ENCODE results near the gene MED4.

MED4 gene

DNA sequence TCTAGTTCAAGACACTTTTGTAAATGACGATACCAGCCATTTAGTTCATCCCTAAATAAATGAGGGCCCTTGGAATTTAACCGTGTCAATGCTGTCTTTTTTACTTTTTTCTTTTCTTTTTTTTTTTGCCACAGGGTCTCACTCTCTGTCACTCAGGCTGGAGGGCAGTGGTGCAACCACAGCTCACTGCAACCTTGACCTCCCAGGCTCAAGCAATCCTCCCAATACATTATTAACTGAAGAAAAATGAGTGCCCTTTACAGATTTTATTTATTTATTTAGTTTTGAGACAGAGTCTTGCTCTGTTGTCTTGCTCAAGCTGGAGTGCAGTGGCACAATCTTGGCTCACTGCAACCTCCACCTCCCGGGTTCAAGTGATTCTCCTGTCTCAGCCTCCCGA is 2.9 kb upstream of the MED4 start:
- no peak for DNase-seq (ENCODE audit: low read depth)
- TF ChIP-seq, protein P1, sequence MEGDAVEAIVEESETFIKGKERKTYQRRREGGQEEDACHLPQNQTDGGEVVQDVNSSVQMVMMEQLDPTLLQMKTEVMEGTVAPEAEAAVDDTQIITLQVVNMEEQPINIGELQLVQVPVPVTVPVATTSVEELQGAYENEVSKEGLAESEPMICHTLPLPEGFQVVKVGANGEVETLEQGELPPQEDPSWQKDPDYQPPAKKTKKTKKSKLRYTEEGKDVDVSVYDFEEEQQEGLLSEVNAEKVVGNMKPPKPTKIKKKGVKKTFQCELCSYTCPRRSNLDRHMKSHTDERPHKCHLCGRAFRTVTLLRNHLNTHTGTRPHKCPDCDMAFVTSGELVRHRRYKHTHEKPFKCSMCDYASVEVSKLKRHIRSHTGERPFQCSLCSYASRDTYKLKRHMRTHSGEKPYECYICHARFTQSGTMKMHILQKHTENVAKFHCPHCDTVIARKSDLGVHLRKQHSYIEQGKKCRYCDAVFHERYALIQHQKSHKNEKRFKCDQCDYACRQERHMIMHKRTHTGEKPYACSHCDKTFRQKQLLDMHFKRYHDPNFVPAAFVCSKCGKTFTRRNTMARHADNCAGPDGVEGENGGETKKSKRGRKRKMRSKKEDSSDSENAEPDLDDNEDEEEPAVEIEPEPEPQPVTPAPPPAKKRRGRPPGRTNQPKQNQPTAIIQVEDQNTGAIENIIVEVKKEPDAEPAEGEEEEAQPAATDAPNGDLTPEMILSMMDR (IDR thresholded peaks at IDR 0.05; ENCODE audit: low read depth, low read length, missing control alignments): no peak
- no peak overlapping the region for H3K4me3 ChIP-seq (ENCODE audit: low read depth, low read length)
- in situ Hi-C loops (cut with HindIII; ENCODE audit: low sequenced_read_pairs): no loop called here

DNA sequence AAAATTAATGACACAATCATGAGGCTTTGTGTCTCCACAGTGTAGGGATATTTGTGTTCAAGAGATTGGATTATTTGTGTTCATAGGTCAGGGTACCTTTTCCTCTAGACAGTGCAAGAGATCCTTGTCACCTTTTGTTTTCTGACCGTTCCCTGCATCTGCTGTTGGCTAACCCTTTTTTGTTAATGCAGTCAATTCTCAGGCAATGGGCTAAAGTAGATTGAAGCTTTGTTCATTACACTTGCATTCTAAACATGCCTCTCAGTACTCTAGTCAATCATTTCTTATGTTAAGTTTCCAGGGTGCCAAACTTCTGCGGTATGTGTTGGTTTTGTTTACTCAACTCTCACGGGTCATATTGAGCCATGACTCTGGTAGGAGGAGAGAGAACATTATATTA is 1.8 kb upstream of the MED4 start:
- H3K4me3 ChIP-seq (ENCODE audit: low read depth, low read length): no peak overlapping the region
- in situ Hi-C loops (cut with HindIII; ENCODE audit: low sequenced_read_pairs): no loop called here
- no peak for DNase-seq (ENCODE audit: low read depth)
- TF ChIP-seq, protein P1 (IDR thresholded peaks at IDR 0.05; ENCODE audit: low read depth, low read length, missing control alignments): no peak

DNA sequence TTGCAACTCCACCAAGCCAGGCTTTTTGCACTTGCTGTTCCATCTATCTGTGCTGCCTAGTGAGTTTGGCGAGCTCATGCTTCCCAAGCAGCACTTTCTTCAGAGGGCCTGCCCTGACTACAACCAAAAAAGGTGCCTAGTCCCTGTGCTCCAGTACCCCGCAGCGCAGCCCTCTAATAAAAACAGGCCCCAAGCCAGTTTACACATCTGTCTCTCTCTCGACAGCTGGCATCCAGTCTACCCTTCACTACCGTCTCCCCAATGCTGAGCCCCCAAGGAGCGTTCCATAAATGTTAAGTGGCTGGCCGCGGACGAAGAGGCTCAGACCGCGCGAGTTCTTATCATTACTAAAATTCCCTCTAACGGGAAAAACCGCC is 512 bp downstream of the MED4 start:
- TF ChIP-seq, protein P1 (IDR thresholded peaks at IDR 0.05; ENCODE audit: low read depth, low read length, missing control alignments): no peak
- peak overlapping the region; percentile 96 for H3K4me3 ChIP-seq (ENCODE audit: low read depth, low read length)
- DNase-seq (ENCODE audit: low read depth): no peak
- in situ Hi-C loops (cut with HindIII; ENCODE audit: low sequenced_read_pairs): no loop called here

DNA sequence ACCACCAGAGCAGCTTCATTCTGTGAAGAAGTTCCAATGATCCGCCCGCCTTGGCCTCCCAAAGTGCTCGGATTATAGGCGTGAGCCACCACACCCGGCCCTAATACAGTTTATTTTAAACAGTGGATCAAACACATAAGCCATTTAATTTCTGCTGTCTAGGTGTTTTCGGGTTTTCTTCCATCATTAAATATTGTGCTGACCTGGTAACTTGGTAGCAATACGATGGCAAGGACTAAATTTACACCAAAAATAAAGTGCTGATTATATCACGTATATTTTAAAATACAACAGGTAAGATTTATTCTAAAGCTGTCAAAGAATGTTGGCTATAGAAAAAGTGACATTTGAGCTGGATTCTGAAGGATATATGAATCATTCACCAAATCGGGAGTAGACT is 1.3 kb downstream of the MED4 start:
- no peak for DNase-seq (ENCODE audit: low read depth)
- peak overlapping the region; percentile 96 for H3K4me3 ChIP-seq (ENCODE audit: low read depth, low read length)
- TF ChIP-seq, protein P1 (IDR thresholded peaks at IDR 0.05; ENCODE audit: low read depth, low read length, missing control alignments): no peak
- in situ Hi-C loops (cut with HindIII; ENCODE audit: low sequenced_read_pairs): no loop called here

DNA sequence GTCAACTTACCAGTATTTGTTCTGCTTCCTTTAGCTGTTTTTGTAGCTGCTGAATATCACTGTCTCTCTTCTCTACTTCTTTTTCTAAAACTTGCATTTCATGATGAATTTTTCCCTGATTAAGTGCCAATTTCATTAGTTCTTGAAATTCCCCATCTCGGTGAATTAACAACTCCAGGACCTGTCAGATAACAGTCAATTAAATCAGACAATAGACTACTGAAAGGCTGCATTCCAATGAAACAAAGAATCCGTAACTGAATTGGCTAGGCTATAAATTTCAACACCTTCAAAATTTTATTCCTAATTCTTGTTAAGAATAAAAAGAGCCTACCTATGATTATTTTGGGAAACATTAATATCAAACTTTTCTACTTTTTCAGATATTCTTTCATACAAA is 8.6 kb downstream of the MED4 start:
- DNase-seq (ENCODE audit: low read depth): no peak
- TF ChIP-seq, protein P1 (IDR thresholded peaks at IDR 0.05; ENCODE audit: low read depth, low read length, missing control alignments): no peak
- in situ Hi-C loops (cut with HindIII; ENCODE audit: low sequenced_read_pairs): no loop called here
- no peak overlapping the region for H3K4me3 ChIP-seq (ENCODE audit: low read depth, low read length)

DNA sequence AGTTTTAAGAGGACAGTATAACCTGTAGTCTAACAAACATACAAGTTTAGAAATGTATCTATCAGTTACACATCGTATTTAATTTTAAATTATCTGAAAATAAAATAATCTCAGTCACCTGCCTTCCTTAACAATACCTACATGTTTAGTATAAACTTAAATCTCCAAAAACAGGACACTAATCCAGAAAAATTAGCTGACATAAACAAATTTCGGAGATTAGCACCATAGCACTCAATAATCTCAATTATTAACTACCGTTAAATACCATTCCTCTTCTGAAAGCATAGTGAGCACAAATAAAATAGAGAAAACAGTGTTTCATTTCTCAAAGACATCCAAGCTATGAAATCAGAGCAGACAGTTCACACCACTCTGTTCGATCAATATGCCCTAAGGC is 13.2 kb downstream of the MED4 start:
- H3K4me3 ChIP-seq (ENCODE audit: low read depth, low read length): no peak overlapping the region
- TF ChIP-seq, protein P1 (IDR thresholded peaks at IDR 0.05; ENCODE audit: low read depth, low read length, missing control alignments): no peak
- in situ Hi-C loops (cut with HindIII; ENCODE audit: low sequenced_read_pairs): no loop called here
- DNase-seq (ENCODE audit: low read depth): no peak

DNA sequence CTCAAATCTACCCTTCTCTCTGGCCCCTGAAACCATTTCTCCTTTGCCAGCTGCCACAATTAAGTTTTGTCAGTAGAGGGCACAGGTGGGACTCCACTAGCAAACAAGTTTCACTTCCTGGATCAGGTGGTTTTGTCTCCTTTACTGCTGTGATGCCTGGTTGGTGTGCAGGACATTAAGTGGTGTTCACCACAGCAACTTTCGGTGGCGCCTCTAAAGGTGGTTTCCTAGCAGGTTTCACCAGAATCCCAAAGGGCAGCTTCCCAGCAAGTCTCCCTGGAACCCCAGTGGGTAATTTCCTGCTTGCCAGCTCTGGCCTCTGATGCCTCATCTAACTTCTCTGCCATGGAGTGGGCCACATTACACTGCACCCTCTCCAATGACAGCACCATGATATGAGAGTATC is 16.6 kb downstream of the MED4 start:
- in situ Hi-C loops (cut with HindIII; ENCODE audit: low sequenced_read_pairs): no loop called here
- TF ChIP-seq, protein P1 (IDR thresholded peaks at IDR 0.05; ENCODE audit: low read depth, low read length, missing control alignments): peak; percentile 18
- H3K4me3 ChIP-seq (ENCODE audit: low read depth, low read length): no peak overlapping the region
- DNase-seq (ENCODE audit: low read depth): no peak

Measured in astrocyte of the cerebellum (primary cell).